Esophagus (tissue), 2 donors: ENCODE data around the gene COG5. TPM values are rescaled to one million over a fixed set of nuclear protein-coding genes. Genes with fewer than 3 reads are reported as not detected.

Experiments used
- H3K27ac ChIP-seq, 2 donors: one replicate each; pipeline ENCODE4 v1.5.1; 2013; ENCODE audit warnings: low read depth in 2 of 2, mild to moderate bottlenecking in 2 of 2, inconsistent platforms in 1 of 2, low read length in 1 of 2, moderate library complexity in 1 of 2
- H3K27me3 ChIP-seq, 2 donors: one replicate each; pipeline ENCODE4 v1.6.1; 2013; ENCODE audit warnings: low read length in 2 of 2, control low read depth in 1 of 2, mild to moderate bottlenecking in 1 of 2; ENCODE audit not compliant: insufficient read depth in 2 of 2, control insufficient read depth in 1 of 2
- H3K36me3 ChIP-seq, 2 donors: one replicate each; pipeline ENCODE4 v1.6.1; 2013; ENCODE audit warnings: low read length in 1 of 2; ENCODE audit not compliant: control insufficient read depth in 2 of 2, insufficient read depth in 2 of 2
- H3K4me1 ChIP-seq, 2 donors: one replicate each; pipeline ENCODE4 v1.6.1; 2013; ENCODE audit warnings: low read length in 1 of 2; ENCODE audit not compliant: control insufficient read depth in 2 of 2, insufficient read depth in 2 of 2
- H3K4me3 ChIP-seq, 2 donors: one replicate each; pipeline ENCODE4 v1.5.1; 2013; ENCODE audit warnings: low read length in 2 of 2, mild to moderate bottlenecking in 2 of 2, low read depth in 1 of 2, moderate library complexity in 1 of 2
- H3K9me3 ChIP-seq, 2 donors: one replicate each; pipeline ENCODE4 v1.6.1; 2013; ENCODE audit warnings: mild to moderate bottlenecking in 2 of 2, low read depth in 1 of 2, low read length in 1 of 2, moderate library complexity in 1 of 2; ENCODE audit not compliant: control insufficient read depth in 2 of 2, insufficient read depth in 1 of 2
- WGBS, 2 donors: extraction: QIAGEN DNeasy Blood & Tissue Kit; methylation state at CpG; one replicate each; pipeline ENCODE4 v1.1.7; 2013; 5-methylcytosine and 5-hydroxymethylcytosine counted together
- polyA plus RNA-seq, 2 donors: library from polyadenylated mRNA; stranded (reverse); fragments of 200-250 nt; gene quantifications; one replicate each; pipeline ENCODE4 v1.2.3, GENCODE V29; 2013
- donor health status: healthy with polysubstance abuse.
- donor health status: Bipolar disorder and iron deficiency.

COG5 gene
- polyA plus RNA-seq, 2 donors = 4.3 to 7.2 TPM

DNA sequence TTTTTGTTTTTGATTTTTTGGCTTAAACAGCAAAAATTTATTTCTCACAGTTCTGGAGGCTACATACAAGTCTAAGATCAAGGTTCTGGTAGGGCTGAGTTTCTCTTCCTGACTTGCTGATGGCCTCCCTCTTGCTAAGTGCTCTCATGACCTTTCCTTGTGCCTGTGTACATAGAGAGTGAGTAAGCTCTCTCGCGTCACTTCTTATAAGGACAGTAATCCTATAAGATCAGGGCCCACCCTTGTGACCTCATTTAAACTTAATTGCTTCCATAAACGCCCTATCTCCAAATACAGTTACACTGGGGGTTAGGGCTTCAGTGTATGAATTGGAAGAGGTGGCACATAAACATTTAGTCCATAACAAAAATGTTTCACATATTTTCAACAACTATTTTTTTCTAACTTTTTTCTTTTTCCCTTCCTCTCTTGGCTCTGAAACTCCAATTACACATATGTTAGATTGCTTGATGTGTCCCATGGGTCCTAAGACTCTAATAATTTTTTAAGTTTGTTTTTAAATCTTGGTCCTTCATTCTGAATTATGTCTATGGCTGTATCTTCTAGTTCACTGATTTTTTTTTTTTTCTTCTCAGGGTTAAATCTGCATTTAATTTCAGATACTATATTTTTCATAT, 245.1 kb downstream of the COG5 start:
- no peak overlapping the region for H3K4me3 ChIP-seq
- no peaks in the 10 kb centered on the region for H3K36me3 ChIP-seq
- H3K4me1 ChIP-seq = no peaks in the 10 kb centered on the region
- WGBS, 2 donors = 72 to 78% methylated on average over 3 of the region's 3 CpGs
- no peaks in the 10 kb centered on the region for H3K27me3 ChIP-seq
- no peak overlapping the region for H3K27ac ChIP-seq
- no peaks in the 10 kb centered on the region for H3K9me3 ChIP-seq

DNA sequence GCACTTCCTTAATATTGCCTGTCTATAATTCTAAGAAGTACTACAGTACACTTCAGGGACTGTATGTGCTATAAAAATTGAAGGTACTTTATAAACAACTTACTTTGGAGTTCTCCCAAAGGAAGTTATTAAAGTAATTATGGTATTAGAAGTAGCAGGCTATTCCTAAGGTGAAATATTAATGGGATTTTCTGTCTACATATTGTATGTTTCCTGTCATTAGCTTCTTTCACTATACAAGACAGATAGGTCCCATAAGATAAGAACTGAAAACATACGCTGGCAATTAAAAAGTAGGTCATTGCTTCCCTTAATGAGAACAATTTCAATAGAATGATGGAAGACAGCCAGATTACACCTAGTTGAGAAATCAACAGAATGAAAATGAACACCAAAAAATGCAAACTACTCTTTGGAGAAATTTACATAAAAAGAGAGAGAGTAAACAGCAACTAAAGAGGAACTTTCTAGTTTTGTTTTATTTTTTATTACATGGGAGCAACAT, 248.0 kb downstream of the COG5 start:
- Histone ChIP-seq H3K4me3 (no peak overlapping the region), H3K27me3 (no peaks in the 10 kb centered on the region), H3K27ac (no peak overlapping the region), H3K36me3 (no peaks in the 10 kb centered on the region), H3K9me3 (no peaks in the 10 kb centered on the region), H3K4me1 (no peaks in the 10 kb centered on the region)
- WGBS, 2 donors = 38 to 68% methylated on average over 1 of the region's 1 CpG

DNA sequence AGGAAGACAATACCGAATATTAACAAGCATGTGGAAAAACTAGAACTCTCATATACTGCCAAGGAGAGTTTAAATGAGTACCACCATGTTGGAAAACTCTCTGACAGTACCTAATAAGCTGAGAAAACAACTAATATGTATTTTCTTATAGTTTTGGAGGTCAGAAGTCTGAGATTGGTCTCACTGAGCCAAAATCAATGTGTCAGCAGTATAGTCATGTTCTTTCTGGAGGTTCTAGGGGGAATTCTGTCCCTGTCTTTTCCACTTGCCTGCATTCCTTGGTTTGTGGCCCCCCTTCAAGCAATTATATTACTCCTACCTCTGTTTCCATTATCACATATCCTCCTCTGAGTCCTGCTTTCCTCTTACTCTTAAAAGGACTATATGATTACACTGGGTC, 250.4 kb downstream of the COG5 start:
- no peaks in the 10 kb centered on the region for H3K36me3 ChIP-seq
- no peak overlapping the region for H3K27ac ChIP-seq
- no peak overlapping the region for H3K4me3 ChIP-seq
- H3K9me3 ChIP-seq = no peaks in the 10 kb centered on the region
- H3K4me1 ChIP-seq = no peaks in the 10 kb centered on the region
- 94 to 96% methylated on average over 1 of the region's 1 CpG for WGBS, 2 donors
- no peaks in the 10 kb centered on the region for H3K27me3 ChIP-seq

DNA sequence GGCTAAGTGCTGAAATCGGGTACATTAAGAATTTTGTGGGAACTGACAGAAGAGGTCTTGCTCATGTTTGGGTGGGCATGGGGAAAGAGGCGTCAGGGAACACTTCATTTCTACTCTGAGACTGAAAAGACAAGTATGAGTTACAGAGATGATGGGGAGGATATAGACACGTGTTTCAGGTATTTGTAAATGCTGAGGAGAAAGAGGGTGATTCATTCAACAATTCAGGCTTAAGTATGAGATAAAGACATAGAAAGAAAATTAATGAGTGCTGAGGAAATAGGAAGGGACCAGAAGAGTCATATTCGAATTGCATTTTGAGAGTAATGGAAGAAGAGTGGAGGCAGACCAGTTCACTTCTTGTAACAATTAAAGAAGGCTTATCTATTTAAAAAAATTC, 251.3 kb downstream of the COG5 start:
- H3K36me3 ChIP-seq = no peaks in the 10 kb centered on the region
- H3K27me3 ChIP-seq = no peaks in the 10 kb centered on the region
- no peak overlapping the region for H3K4me3 ChIP-seq
- 78 to 87% methylated on average over 4 of the region's 4 CpGs for WGBS, 2 donors
- H3K9me3 ChIP-seq = no peaks in the 10 kb centered on the region
- no peak overlapping the region for H3K27ac ChIP-seq
- no peaks in the 10 kb centered on the region for H3K4me1 ChIP-seq

DNA sequence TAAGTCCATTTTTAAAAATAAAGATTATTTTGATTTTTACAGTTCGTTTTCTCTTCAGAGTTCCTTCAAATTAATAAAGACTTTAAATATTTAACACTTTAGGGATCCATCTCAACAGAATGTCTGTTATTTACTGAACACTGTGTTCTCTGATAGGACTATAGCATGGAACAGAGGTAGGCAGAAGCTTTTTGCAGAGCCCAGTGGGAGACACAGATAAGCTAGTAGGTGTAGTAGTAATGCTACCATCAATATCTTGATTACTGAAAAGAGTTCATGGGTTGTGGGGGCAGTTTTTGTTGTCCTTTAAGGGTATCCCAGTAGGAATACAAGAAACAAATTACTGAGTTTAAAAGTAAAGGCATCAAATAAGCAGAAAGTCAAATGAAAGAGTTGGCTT, 254.4 kb downstream of the COG5 start:
- no peaks in the 10 kb centered on the region for H3K27me3 ChIP-seq
- WGBS, 2 donors = 86 to 90% methylated on average over 1 of the region's 1 CpG
- H3K36me3 ChIP-seq = peaks cover 0 to 3% of the 10 kb centered on the region in 2 donors
- H3K9me3 ChIP-seq = no peaks in the 10 kb centered on the region
- H3K4me3 ChIP-seq = no peak overlapping the region
- no peak overlapping the region for H3K27ac ChIP-seq
- H3K4me1 ChIP-seq = no peaks in the 10 kb centered on the region

DNA sequence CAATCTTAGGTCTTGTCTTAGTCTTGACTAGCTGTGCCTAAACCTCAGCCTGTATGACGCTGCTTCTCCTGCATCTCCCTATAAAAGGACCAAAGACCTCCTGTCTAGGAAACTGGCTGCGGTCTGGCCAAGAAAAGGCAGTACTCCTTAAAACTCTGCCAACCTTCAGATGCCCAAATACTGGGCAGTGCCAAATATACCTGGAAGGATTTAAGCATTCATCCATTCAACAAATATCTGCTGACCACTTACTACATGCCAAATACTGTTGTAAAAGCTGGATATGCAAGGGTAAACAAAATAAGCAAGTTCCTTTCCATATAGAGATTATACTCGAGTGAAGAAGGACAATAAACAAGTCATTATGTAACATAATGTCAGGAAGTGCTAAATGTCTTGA, 259.1 kb downstream of the COG5 start:
- Histone ChIP-seq H3K4me3 (no peak overlapping the region), H3K27ac (no peak overlapping the region), H3K27me3 (no peaks in the 10 kb centered on the region), H3K4me1 (no peaks in the 10 kb centered on the region), H3K36me3 (peaks cover 0 to 3% of the 10 kb centered on the region in 2 donors), H3K9me3 (no peaks in the 10 kb centered on the region)
- WGBS, 2 donors = 74 to 79% methylated on average over 3 of the region's 3 CpGs

DNA sequence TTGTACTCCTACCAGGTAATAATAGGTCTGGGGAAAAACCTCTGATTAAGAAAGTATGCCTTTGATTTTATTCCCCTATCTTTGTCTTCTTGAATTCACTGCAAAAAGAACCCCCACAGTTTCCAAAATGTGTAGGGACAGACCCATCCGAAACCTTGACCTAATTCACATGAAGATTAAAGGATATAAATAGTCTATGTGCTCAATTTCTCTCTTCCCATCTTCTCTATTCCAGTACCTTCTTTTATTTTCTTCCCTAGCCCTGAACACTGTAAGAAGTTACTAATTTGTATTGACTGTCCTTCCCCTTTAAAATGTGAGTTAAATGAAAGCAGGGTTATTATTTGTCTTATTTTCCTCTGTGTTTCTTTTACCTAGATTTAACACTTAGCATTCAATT, 259.7 kb downstream of the COG5 start:
- H3K9me3 ChIP-seq = no peaks in the 10 kb centered on the region
- peaks cover 0 to 3% of the 10 kb centered on the region in 2 donors for H3K36me3 ChIP-seq
- no peak overlapping the region for H3K27ac ChIP-seq
- H3K27me3 ChIP-seq = no peaks in the 10 kb centered on the region
- H3K4me3 ChIP-seq = no peak overlapping the region
- H3K4me1 ChIP-seq = no peaks in the 10 kb centered on the region
- 86 to 89% methylated on average over 1 of the region's 1 CpG for WGBS, 2 donors

DNA sequence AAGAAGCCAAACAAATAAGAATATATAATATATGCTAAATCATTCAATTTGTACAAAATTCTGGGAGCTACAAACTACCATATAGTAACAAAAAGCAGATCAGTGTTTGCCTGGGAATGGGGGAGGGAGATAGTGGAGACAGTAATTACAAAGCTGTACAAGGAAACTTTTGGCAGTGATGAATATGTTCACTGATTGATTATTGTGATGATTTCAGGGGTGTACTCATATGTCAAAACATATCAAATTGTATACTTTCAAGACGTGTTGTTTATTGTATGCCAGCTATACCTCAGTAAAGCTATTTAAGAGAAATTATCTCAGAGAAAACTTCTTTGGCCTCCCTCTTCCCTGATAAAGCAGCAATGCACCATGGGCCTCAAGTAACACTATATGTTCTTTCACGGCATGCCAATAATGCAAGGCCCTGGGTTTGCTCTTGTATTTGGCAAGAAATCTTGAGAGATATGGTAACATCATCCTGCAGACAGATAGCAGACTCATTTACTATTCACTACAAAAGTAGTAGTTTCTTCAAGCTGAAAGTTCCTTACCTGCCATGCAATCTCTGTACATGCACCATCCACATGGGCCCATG, 261.4 kb downstream of the COG5 start:
- no peaks in the 10 kb centered on the region for H3K9me3 ChIP-seq
- no peak overlapping the region for H3K27ac ChIP-seq
- peaks cover 0 to 3% of the 10 kb centered on the region in 2 donors for H3K36me3 ChIP-seq
- no peaks in the 10 kb centered on the region for H3K27me3 ChIP-seq
- no peak overlapping the region for H3K4me3 ChIP-seq
- no peaks in the 10 kb centered on the region for H3K4me1 ChIP-seq
- WGBS, 2 donors = 83 to 90% methylated on average over 2 of the region's 2 CpGs

DNA sequence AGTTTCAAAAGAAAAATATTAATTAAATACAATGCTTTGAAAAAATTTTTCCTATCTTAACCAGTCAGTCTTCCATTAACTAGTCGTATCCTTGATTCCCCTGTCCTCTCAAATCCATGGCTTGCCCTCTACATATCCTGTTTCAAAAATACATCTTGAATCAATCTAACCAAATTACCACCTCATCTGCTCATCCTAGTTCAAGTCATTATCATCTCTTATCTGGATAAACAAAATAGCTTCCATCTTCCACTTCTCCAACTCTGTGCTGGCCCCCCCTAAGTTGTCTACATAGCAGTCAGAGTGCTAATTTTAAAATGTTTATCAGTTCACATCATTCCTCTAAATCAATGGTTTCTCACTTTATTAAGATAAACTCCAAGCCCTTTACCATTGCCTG, 269.5 kb downstream of the COG5 start:
- Histone ChIP-seq H3K27me3 (no peaks in the 10 kb centered on the region), H3K4me3 (no peak overlapping the region), H3K27ac (no peak overlapping the region), H3K9me3 (no peaks in the 10 kb centered on the region), H3K4me1 (no peaks in the 10 kb centered on the region), H3K36me3 (peaks cover 0 to 5% of the 10 kb centered on the region in 2 donors)
- 94 to 98% methylated on average over 1 of the region's 1 CpG for WGBS, 2 donors

DNA sequence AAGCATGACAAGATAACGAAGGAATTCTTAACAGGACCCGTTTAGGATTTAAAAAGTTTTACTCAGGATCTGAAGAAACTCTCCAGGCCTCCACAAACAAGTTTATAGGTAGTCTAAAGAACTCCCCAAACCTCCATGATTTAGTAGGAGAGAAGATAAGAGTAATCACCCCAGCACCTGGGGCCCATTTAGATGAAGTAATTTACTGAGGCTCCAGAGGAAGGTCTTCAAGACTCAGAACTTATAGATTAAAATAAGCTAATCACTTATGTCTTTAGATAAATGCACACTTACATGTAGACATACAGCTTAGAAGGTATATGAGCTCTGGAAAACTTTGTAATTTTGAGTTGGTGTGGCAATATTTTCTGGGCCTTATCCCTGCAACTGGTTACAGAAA, 271.1 kb downstream of the COG5 start:
- WGBS, 2 donors = 92 to 98% methylated on average over 2 of the region's 2 CpGs
- Histone ChIP-seq H3K27me3 (no peaks in the 10 kb centered on the region), H3K9me3 (no peaks in the 10 kb centered on the region), H3K36me3 (peaks cover 0 to 5% of the 10 kb centered on the region in 2 donors), H3K4me1 (no peaks in the 10 kb centered on the region), H3K4me3 (no peak overlapping the region), H3K27ac (no peak overlapping the region)
